ENCODE data around the gene COL23A1. TPM values are rescaled to one million over a fixed set of nuclear protein-coding genes. Genes with fewer than 3 reads are reported as not detected.

The COL23A1 gene
- polyA plus RNA-seq, 3 donors: 5.7 to 8.7 (median 7.7) TPM

GRCh38 chr5:178396796-178397720 lies 193.1 kb downstream of the COL23A1 start:
- DNase-seq (ENCODE audit: extremely low read depth in 1 of 11, low read depth in 9 of 11, low spot score in 4 of 11): peak in 4 of 11 donors; percentile 60 to 71 (median 66)

GRCh38 chr5:178394074-178394473 lies 196.1 kb downstream of the COL23A1 start:
- DNase-seq (ENCODE audit: extremely low read depth in 1 of 11, low read depth in 9 of 11, low spot score in 4 of 11): no peak

DNA sequence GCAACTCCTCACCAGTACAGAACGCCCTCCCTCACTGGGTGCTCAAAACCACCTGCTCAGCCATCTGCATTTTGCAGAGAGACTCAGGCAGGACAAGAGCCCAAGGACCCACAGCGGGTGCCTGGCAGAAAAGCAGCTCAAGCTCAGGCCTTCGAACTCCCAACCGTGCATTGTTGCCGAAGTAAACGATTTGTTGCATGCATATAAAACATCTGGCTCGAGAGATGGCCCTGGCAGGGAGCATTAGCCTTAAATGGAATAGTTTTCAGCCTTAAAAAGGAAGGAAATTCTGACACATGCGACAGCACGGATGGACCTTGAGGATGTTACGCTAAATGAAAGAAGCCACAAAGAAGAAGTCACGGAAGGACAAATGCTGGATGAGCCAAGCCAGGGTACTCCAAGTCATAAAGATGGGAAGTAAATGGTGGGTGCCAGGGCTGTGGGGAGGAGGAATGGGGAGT lies 197.2 kb downstream of the COL23A1 start:
- no peak for DNase-seq (ENCODE audit: extremely low read depth in 1 of 11, low read depth in 9 of 11, low spot score in 4 of 11)

DNA sequence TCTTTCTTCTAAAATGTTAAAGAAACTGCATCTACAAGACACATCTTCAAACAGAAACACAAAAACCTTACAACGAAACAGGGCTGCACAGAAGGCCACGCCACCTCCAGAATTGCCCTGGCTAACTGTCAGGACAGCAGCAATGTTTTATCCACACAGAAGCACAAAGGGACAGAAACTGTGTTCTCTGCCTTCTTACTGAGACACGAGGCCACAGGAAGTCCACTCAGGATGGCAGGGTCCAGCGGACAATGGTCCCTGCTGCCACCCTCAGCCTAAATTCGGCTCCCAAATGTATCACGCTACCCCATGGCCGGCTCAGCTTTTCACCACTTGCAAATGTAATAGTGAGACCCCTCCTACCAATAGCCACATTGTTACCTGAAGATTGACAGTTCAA lies 197.8 kb downstream of the COL23A1 start:
- no peak for DNase-seq (ENCODE audit: extremely low read depth in 1 of 11, low read depth in 9 of 11, low spot score in 4 of 11)

- DNase-seq (ENCODE audit: extremely low read depth in 1 of 11, low read depth in 9 of 11, low spot score in 4 of 11): no peak
These were observed 198.7 kb downstream of the COL23A1 start for GRCh38 chr5:178391480-178391879.

GRCh38 chr5:178389796-178390195 lies 200.4 kb downstream of the COL23A1 start:
- DNase-seq (ENCODE audit: extremely low read depth in 1 of 11, low read depth in 9 of 11, low spot score in 4 of 11): no peak

DNA sequence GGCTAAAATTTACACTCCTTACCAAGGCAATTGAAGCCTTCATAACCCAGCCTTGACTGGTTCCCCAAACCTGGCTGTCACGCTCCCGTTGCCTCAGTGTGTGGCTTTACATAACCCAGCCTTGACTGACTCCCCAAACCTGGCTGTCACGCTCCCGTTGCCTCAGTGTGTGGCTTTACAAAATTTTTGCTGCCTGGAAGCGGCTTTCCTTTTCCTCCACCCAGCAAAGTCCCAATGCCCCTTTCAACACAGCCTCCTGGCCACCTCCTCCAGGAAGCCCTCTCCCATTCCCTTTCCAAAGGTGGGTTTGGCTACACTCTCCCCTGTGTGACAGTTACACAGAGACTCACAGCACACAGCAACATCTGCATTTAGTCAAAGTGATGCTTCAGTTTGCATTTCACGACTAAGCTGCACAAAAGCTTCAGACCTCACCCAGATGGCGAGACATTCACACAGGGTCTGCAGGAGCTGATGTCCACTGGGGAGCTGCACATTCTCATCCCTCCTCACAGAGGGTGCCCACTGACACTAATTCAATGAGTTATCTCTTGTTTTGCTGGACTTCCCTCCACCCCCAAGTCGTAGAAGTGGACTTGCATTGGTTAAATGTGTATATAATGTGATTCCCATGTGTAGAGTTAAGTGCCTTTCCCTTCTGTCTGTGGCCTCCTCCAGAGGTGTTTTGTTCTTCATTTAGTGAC lies 201.0 kb downstream of the COL23A1 start:
- no peak for DNase-seq (ENCODE audit: extremely low read depth in 1 of 11, low read depth in 9 of 11, low spot score in 4 of 11)

DNA sequence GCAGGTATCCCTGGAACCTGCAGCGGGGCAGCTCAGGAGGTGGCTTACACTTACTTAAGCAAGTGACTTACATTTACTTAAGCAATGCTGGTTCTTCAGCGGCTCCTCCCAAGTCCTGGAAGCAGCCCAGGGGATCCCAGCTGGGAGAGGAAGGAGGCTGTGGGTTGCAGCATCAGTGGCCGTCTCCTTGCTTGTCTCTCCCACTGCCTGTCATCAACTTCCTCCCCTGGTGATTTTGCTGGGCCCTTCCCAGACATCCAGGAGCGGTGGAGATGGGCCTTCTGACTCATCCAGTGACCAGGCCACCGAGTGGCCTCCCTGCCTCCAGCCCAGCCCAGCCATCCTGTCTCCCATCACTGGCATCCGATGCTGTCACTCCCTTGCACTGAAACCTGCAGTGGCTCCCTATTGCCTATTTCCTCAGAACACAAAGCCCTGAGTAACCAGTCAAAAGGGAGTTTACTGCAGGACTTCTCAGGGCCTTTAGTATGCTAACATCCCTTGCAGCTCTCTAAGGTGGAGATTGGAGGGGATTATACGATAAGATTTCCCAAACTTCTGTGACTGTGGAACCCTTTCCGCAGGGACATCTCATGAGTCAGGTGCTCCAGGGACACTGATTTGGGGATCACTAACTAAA lies 201.7 kb downstream of the COL23A1 start:
- DNase-seq (ENCODE audit: extremely low read depth in 1 of 11, low read depth in 9 of 11, low spot score in 4 of 11): no peak

DNA sequence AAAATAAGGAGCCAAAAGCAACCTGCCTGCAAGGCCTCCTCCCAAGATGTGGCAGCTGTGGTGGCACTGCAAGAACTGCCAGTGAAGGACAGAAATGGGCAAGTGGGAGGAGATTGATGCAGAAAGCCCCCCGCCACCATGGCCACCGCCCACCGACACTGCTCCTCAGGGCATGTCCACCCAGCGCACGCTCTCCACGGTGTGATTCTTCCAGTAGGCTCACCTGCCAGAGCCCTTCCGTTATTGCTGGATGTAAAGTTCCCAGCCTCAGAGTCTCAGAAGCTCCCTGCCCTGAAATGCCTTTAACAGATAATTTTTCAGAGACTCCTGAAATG lies 202.4 kb downstream of the COL23A1 start:
- no peak for DNase-seq (ENCODE audit: extremely low read depth in 1 of 11, low read depth in 9 of 11, low spot score in 4 of 11)

DNA sequence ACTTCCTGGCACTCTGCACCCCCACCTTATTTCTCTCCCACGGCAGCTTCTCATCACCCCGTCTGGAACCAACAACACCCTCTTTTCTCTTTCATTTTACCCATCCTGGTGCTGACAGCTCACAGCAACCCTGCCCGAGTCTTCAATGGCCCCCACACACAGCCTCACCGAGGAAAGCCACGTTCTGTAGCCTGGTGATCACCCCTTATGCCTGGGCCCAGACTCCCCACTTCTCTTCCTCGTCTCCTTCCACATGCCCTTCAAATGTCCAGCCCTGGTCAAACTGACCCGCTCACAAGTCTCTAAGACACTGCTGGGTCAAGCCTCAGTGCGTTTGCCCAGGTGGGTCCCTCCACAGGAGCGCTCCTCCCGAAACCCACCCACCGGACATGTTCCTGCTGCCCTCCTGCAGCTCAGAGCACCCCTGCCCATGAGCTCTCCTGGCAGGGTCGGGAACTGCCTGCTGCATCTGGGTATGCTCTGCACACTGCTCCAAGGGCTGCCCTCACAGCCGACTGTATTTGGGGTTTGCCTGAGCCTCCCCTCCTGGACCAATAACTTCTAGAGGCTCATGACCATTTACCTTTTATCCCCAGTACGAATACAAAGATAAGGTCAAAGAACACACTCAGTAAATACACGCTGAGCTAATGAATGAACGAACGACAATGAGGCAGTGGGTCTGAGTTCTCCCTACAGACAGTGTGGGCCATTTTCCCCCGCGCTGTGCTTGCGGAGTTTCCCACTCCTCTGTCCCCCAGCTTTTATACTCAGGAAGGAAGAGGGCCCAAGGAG lies 202.9 kb downstream of the COL23A1 start:
- DNase-seq (ENCODE audit: extremely low read depth in 1 of 11, low read depth in 9 of 11, low spot score in 4 of 11): no peak

DNA sequence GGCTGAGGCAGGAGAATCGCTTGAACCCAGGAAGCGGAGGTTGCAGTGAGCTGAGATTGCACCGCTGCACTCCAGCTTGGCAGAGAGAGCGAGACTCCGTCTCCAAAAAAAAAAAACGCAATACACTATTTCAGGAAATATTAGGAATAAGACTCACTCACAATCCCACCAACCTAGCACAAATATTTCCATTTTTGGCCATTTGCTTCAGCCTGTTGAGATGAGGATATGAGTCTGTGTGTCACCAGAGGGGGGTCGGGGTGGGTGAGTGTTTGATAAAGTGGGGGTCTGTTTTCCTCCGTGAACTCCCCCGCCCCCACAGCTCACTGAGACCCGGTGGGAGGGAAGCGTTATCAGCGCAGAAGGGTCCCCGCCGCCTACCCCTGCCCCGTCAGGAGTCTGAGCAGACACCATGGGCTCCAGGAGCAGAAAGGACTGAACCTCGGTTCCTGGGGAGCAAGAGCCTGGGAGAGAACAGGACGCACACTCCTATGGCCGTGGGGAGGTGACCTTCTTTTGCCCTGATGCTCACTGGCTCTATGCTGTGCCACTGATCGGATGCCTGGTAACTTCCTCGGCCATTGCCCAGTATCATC lies 203.8 kb downstream of the COL23A1 start:
- no peak for DNase-seq (ENCODE audit: extremely low read depth in 1 of 11, low read depth in 9 of 11, low spot score in 4 of 11)

GRCh38 chr5:178385496-178385890 lies 204.7 kb downstream of the COL23A1 start:
- no peak for DNase-seq (ENCODE audit: extremely low read depth in 1 of 11, low read depth in 9 of 11, low spot score in 4 of 11)

DNA sequence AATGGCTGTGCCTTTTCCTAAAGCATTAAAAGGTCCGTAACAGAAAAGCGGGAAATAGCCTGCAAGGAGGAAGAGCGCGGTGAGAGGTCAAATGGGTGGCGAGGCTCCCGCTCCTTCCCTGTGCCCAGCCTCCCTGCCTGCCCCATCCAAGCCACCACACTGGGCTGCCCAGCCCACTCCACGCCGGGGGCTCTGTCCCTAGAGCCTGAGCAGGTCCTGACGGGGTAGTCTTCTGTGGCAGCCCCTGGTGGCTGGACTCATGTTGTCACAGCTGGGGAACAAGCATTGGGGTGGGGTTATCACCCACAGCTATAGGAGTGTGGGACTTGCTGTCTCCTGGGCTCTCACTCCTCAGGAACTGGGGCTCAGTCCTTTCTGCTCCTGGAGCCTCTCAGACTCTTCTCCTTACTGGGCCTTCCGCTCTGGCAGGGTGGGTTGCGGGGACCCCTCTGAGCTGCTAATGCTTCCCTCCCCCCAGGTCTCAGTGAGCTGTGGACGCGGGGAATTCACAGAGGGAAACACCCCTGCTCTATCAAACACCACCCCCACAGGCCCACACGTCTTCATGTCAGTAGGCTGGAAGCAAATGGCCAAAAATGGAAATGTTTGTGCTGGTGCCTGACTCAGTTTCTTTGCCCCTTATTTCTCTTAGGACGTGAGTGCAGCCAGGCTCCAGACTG lies 205.2 kb downstream of the COL23A1 start:
- DNase-seq (ENCODE audit: extremely low read depth in 1 of 11, low read depth in 9 of 11, low spot score in 4 of 11): no peak

- peak in 1 of 11 donors; percentile 41 for DNase-seq (ENCODE audit: extremely low read depth in 1 of 11, low read depth in 9 of 11, low spot score in 4 of 11)
These were observed 206.0 kb downstream of the COL23A1 start for GRCh38 chr5:178383919-178384815.

DNA sequence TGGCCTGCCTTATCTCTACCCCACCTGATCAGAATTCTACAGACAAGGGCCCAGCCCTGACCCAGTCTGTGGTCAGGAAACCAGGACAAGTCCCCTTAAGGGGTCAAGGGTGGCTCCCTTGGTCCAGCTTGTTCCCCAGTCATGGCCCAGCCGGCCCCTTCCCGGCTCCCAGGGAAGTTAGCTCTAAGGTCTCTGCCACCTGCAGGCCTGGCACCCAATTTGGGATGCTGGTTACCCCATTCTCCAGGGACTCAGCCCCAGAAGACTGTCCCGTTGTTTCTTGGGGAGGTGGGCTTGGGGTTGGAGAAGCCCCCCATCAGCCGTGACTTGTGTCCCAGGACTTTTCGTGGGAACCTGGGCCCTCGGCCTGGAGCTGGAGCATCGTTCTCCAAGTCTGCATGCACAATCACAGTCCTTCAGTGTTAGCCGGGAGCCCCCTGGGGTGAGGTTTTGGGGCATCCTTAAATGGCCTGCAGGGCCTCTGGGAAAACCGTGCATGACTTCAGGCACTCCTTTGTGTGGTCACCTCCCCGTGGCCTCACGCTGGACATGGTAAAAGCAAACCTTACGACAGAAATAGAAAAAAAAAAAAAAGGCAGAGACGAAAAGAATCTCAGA lies 206.8 kb downstream of the COL23A1 start:
- no peak for DNase-seq (ENCODE audit: extremely low read depth in 1 of 11, low read depth in 9 of 11, low spot score in 4 of 11)

- DNase-seq (ENCODE audit: extremely low read depth in 1 of 11, low read depth in 9 of 11, low spot score in 4 of 11): no peak
These were observed 207.4 kb downstream of the COL23A1 start for GRCh38 chr5:178382754-178383164.
